HCT116 (cell line): ENCODE results near the gene POLH. TPM values are rescaled to one million over a fixed set of nuclear protein-coding genes. Genes with fewer than 3 reads are reported as not detected.
"Not testable (repeated sequence)": the region's sequence is repeated elsewhere in the genome, so short reads cannot be mapped to it uniquely, and the experiment has no call there.

Experiments used
- ATAC-seq: fragments of 200-7000 bp; cut with Tn5 transposase; 2 replicates; pipeline ENCODE4 v1.9.1; 2020; ENCODE audit warnings: mild to moderate bottlenecking, moderate library complexity
- BruUV-seq: library from RNA; stranded (reverse); fragments of 400-500 nt; replicated peaks from 2 replicates; lab custom pipeline; 2021; lab: Mats Ljungman, UMichigan
- CTCF ChIA-PET: fragments of 300-600 bp; sonication (Branson Sonifier 250); formaldehyde crosslinking; loops from one replicate; lab custom pipeline; 2021; ENCODE audit warnings: antibody characterized with exemption; lab: Charles Lee
- POLR2A ChIA-PET: fragments of 300-600, 350-600 bp; sonication (Branson Sonifier 250); formaldehyde crosslinking; loops from one replicate; lab custom pipeline; 2021; ENCODE audit warnings: antibody characterized with exemption; lab: Charles Lee
- RAD21 ChIA-PET, 2 experiments: fragments of 300-600 bp; sonication (Branson Sonifier 250); formaldehyde crosslinking; loops; one replicate each; lab custom pipeline; 2023; ENCODE audit warnings: low total read pairs in 2 of 2; ENCODE audit not compliant: uncharacterized antibody in 2 of 2, unreplicated experiment in 2 of 2, low non-redundant PET in 1 of 2; lab: Charles Lee
- DNase-seq: peaks from one replicate; pipeline ENCODE4 v3.0.0-alpha.2; 2010; ENCODE audit warnings: low read depth, low spot score
- H2AFZ ChIP-seq: fragments of 200-600 bp; shearing (Covaris generic), sonication (generic); 2 replicates; pipeline ENCODE4 v1.6.1; 2017; ENCODE audit warnings: low read depth, mixed run types, mixed read lengths, antibody characterized with exemption, low read length; ENCODE audit not compliant: poor library complexity, severe bottlenecking
- H3K27ac ChIP-seq: 2 replicates; pipeline ENCODE4 v1.5.1; 2012; ENCODE audit warnings: low read depth, low read length
- H3K27me3 ChIP-seq: fragments of 200-600 bp; sonication (generic); 2 replicates; pipeline ENCODE4 v1.6.1; 2016; ENCODE audit warnings: mixed run types, low read length, mixed read lengths; ENCODE audit not compliant: insufficient read depth
- H3K36me3 ChIP-seq, 2 experiments: fragments of 200-500 bp in 1 of 2; fragments of 200-600 bp in 1 of 2; sonication (Bioruptor generic) in 1 of 2; sonication (generic) in 1 of 2; 2 replicates each; pipeline versions ENCODE4 v1.5.1 to v1.6.1; 2014 to 2016; ENCODE audit warnings: low read length in 2 of 2, inconsistent platforms in 1 of 2, mixed read lengths in 1 of 2, mixed run types in 1 of 2; ENCODE audit not compliant: insufficient read depth in 2 of 2, control insufficient read depth in 1 of 2
- H3K4me1 ChIP-seq, 2 experiments: fragments of 200-600 bp in 1 of 2; sonication (generic) in 1 of 2; 2 replicates each; pipeline versions ENCODE4 v1.5.1 to v1.6.1; 2012 to 2017; ENCODE audit warnings: low read length in 2 of 2, inconsistent platforms in 1 of 2, mild to moderate bottlenecking in 1 of 2, mixed read lengths in 1 of 2, mixed run types in 1 of 2, moderate library complexity in 1 of 2; ENCODE audit not compliant: insufficient read depth in 2 of 2, control insufficient read depth in 1 of 2
- H3K4me2 ChIP-seq: fragments of 200-600 bp; sonication (generic); 2 replicates; pipeline ENCODE4 v1.6.1; 2017; ENCODE audit warnings: mixed run types, low read length, mixed read lengths
- H3K4me3 ChIP-seq, 2 experiments: fragments of 200-600 bp in 1 of 2; sonication (generic) in 1 of 2; replicated peaks in 1 of 2; 2 replicates each; pipeline ENCODE4 v1.5.1; 2011 to 2016; ENCODE audit warnings: low read length in 2 of 2, control low read depth in 1 of 2, low read depth in 1 of 2, mild to moderate bottlenecking in 1 of 2, mixed read lengths in 1 of 2, mixed run types in 1 of 2
- H3K79me2 ChIP-seq: fragments of 200-600 bp; sonication (generic); 2 replicates; pipeline ENCODE4 v1.6.1; 2017; ENCODE audit warnings: mild to moderate bottlenecking, mixed run types, low read length, moderate library complexity, mixed read lengths; ENCODE audit not compliant: insufficient read depth
- H3K9ac ChIP-seq: fragments of 200-600 bp; sonication (generic); 2 replicates; pipeline ENCODE4 v1.6.1; 2016; ENCODE audit warnings: low read length, mixed read lengths
- H3K9me2 ChIP-seq: fragments of 200-600 bp; sonication (generic), shearing (Covaris generic); 2 replicates; pipeline ENCODE4 v1.6.1; 2017; ENCODE audit warnings: mixed run types, mild to moderate bottlenecking, moderate library complexity; ENCODE audit not compliant: insufficient read depth
- H3K9me3 ChIP-seq, 2 experiments: fragments of 200-500 bp in 1 of 2; fragments of 200-600 bp in 1 of 2; sonication (Bioruptor generic) in 1 of 2; sonication (generic) in 1 of 2; 2 replicates each; pipeline ENCODE4 v1.6.1; 2014 to 2017; ENCODE audit warnings: low read length in 2 of 2, mixed read lengths in 2 of 2, inconsistent platforms in 1 of 2, low read depth in 1 of 2, mild to moderate bottlenecking in 1 of 2, mixed run types in 1 of 2, moderate library complexity in 1 of 2; ENCODE audit not compliant: control insufficient read depth in 1 of 2, insufficient read depth in 1 of 2
- H4K20me1 ChIP-seq: fragments of 200-600 bp; sonication (generic), shearing (Covaris generic); 2 replicates; pipeline ENCODE4 v1.6.1; 2017; ENCODE audit warnings: mixed run types, mild to moderate bottlenecking, moderate library complexity; ENCODE audit not compliant: insufficient read depth
- EZH2 ChIP-seq: fragments of 200-600 bp; sonication (generic); IDR thresholded peaks from 2 replicates; pipeline ENCODE4 v1.6.1; 2017; ENCODE audit warnings: antibody characterized with exemption, mixed run types
- FOSL1 ChIP-seq: IDR thresholded peaks from 2 replicates; pipeline ENCODE4 v1.6.1; 2012; ENCODE audit warnings: low read depth
- SRF ChIP-seq: IDR thresholded peaks from 2 replicates; pipeline ENCODE4 v1.6.1; 2012; ENCODE audit warnings: low read depth
- intact Hi-C: fragments of 100-400 bp; cut with micrococcal nuclease; formaldehyde crosslinking; loops from 2 replicates; pipeline ENCODE4 v1.10.0; 2022
- total RNA-seq: library from RNA; stranded (reverse); gene quantifications from one replicate; pipeline ENCODE4 v1.2.1, GENCODE V29; 2021; ENCODE audit not compliant: unreplicated experiment

Gene POLH
- total RNA-seq, 1 experiment from 2014 or later, result 20.6 TPM

- no peak for TF ChIP-seq FOSL1
- no peak for TF ChIP-seq EZH2
- TF ChIP-seq SRF, result no peak
Measured at GRCh38 chr6:43532201-43532600, 43.8 kb upstream of the POLH start (continued).

GRCh38 chr6:43538986-43539385 is 37.0 kb upstream of the POLH start:
- H3K79me2 ChIP-seq, result peaks cover 13% of the 10 kb centered on the region
- ATAC-seq, BruUV-seq, H3K9ac ChIP-seq, H3K4me2 ChIP-seq, H4K20me1 ChIP-seq, CTCF ChIA-PET, H3K27ac ChIP-seq, H3K27me3 ChIP-seq, POLR2A ChIA-PET, H3K4me1 ChIP-seq, DNase-seq, H3K4me3 ChIP-seq, H3K9me2 ChIP-seq, intact Hi-C loops, RAD21 ChIA-PET, H3K9me3 ChIP-seq, H2AFZ ChIP-seq: not testable (repeated sequence)
- H3K36me3 ChIP-seq, result peaks cover 24 to 34% of the 10 kb centered on the region in 2 experiments; a peak in 3 of 4 replicates

GRCh38 chr6:43539409-43539808 is 36.6 kb upstream of the POLH start:
- H3K4me1 ChIP-seq, CTCF ChIA-PET, H3K4me3 ChIP-seq, H3K4me2 ChIP-seq, H3K9ac ChIP-seq, H3K9me3 ChIP-seq, POLR2A ChIA-PET, BruUV-seq, RAD21 ChIA-PET, ATAC-seq, H2AFZ ChIP-seq, DNase-seq, H3K27ac ChIP-seq, H4K20me1 ChIP-seq, H3K27me3 ChIP-seq, H3K9me2 ChIP-seq, intact Hi-C loops: not testable (repeated sequence)
- peaks cover 28 to 33% of the 10 kb centered on the region in 2 experiments; a peak in 3 of 4 replicates for H3K36me3 ChIP-seq
- peaks cover 15% of the 10 kb centered on the region for H3K79me2 ChIP-seq
